SIG-M5 (cell line): ENCODE measurements around the gene ATAD2B.

Source experiments
- DNase-seq: peaks from one replicate; lab custom pipeline; 2025; lab: John Stamatoyannopoulos, UW

ATAD2B gene

DNA sequence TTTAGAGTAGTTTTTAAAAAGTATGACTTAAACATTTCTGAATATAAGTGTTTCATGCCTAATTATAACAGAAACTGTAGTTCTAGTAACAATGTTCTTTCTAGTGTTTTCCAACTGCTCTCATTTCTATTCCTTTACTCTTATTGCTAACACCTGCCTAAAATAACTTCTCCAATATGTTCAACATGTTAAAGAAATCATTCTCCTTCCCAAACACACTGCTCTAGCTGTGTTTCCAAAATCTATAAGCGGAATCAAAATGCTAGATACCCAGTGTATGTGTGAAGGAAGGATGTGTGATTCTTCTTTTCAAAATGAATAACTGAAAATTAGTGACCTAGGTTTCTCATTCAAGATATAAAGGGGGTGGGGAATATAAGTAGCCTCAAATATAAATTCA, 89.1 kb downstream of the ATAD2B start:
- no peak for DNase-seq

DNA sequence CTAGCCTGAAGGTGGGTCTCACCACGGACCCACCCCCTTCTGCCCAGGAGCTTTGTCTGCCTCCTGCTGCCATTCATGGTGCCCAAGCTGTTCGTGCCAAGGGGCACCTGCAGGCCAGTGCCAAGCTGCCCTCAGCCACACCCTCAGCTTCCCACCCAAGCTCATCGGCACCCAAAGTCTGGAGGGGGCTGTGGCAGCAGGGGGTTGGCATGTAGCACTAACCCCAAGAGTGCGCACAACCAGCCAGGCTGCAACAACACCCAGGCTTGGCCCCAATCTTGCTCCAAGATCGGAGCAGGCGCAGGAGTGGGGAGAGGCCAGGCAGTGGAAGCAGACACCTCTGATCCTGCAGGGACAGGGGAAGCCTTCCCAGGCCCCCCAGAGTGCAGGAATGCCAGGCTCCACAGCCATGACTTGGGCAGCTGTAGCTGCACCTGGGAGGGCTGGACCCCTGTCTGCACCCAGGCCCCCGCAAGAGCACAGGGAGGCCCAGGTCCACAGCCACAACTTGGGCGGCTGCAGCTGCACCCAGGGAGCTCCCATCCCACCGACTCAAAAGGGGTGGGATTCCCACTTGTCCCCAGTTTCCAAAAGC, 89.9 kb downstream of the ATAD2B start:
- no peak for DNase-seq

DNA sequence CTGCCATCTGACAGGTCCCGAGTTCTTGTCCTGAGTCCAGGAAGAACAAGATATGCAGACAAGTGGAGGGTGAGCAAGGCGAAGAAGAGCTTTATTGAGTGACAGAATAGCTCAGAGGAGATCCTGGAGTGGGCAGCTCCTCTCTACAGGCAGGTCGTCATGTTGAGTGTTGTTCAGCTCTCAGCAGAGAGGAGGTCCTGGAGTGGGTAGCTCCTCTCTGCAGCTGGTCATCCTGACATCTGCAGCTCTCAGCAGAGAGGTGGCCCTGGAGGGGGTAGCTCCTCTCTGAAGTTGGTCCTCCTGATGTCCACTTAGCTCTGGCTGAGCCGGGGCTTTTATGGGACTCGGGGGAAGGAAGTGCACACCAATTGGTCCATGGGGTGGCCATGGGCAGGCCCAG, 90.4 kb downstream of the ATAD2B start:
- DNase-seq, result no peak

DNA sequence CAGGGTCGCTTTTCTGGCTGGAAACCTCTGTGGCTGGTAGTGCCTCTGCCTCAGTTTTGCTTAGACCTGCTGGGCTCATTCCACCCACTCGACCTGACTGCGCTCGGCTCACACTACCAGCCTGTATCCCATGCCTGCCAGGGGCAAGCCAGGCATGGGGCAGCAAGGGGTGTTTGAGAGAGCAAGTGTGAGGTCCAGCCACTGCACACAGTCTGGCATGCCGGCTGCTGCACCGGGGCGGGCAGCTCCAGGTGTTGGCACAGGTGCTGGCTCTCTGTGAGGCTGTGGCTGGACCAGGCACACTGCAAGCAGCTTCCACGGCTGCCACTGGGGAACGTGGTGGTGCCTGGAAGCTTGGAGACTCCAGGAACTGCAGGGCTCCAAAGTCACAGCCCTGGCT, 90.9 kb downstream of the ATAD2B start:
- no peak for DNase-seq

DNA sequence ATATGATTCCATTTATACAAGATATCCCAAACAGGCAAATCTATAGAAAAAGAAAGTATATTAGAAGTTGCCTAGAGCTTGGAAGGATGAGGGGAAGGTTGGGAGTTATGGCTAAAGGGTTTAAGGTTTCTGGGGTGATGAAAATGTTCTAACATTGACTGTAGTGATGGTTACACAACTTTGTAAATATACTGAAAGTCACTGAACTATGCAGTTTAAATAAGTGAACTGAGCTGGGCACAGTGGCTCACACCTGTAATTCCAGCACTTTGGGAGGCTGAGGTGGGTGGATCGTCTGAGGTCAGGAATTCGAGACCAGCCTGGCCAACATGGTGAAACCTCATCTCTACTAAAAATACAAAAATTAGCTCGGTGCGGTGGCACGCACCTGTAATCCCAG, 91.5 kb downstream of the ATAD2B start:
- DNase-seq, result no peak

DNA sequence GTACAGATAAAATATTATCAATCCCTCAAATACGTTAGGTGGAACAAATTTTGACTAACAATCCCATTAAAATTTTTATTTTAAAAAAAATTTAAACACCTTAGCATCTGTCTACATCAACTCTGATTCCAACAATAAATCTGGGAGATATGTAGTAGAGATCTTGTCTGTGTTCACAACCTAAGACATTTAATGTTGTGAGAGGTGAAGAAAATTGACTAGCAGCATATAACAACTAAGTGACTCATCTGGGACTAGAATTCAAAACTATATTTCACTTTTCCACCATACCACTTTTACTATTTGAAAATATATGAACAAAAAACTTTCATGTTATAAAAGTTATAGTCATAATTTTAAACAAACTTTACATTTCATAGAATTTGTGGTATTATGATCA, 97.9 kb downstream of the ATAD2B start:
- DNase-seq, result no peak

DNA sequence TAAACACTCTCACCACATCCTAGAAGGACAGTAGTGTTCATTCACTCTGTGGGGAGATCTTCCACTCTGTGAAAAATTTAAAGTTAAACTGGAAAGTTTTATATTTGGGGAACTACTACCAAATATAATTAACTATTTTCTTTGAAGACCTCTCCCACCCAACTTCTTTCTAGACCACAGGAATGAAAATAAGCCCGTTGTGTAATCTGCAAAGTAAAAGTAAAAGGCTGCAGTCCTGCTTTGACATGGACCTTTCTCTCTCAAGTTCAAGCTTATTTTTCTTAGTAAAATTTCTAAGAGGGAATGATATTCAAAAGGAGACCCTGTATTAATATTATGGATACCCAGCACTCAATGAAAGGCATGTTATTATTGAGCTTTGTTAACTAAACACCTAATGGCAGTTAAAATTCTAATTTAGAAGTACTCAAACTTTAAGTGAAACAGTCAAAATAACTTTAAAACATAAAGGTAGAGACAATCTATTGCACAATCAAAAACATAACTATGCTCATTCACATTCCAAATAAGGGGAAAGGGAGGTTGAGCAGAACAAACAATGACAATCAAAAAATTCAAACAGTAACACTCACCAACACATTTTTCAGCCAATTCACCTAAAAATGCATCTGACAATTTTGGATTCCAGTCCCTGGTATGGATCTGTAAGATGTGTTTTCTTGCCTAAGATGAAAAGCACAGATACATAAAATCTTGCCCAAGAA, 98.5 kb downstream of the ATAD2B start:
- no peak for DNase-seq

DNA sequence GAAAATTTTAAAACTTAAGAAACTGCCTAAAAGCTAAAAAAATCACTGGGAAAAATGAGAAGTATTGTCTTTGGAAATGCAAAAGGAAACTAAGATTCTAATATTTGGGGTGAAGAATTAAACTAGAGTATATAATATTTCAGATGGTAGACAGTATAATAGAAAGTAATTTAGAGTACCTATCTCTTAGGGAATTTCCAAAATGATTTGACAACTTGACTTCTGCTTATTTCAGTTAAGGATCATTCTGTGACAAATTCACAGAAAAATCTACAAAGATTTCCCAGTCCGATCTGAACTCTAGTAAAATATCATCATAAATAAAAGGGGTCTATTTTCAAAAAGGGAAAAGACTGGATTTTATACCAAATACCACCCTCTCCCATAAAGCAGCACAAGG, 99.6 kb downstream of the ATAD2B start:
- no peak for DNase-seq

DNA sequence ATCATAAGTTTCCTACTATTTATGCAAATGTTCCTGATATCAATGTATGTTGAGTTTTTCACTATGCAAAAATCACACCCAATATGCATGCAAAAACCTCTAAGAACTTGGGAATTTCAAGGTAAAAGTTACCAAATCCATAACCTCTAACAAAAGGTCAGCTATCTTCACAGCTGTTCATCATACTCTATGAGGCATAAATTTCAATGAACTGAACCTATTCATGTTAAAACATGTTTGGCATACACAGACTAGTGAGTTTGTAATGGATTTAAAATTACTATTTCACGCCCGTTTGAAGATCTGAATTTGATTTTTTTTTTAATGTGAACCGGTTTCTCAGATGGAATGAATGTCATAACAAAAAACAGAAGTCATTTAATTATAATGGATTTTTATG, 100.2 kb downstream of the ATAD2B start:
- DNase-seq, result no peak

DNA sequence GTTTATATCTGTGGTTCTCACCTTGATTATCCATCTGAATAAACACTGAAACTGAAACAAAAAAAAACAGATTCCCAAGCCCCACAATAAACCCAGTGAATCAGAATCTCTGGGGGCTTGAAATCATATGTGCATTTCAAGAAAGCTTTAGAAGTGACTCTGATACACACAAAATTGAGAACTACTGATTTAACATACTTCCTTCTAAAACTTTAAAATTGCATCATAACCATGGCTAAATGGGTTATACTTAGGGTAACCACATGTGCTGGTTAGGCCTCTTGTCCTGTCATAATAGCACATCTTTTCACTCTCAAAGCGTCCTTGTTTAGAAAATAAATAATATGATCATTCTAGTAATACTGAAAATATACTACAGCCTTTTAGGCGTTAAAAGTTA, 100.9 kb downstream of the ATAD2B start:
- DNase-seq, result no peak

DNA sequence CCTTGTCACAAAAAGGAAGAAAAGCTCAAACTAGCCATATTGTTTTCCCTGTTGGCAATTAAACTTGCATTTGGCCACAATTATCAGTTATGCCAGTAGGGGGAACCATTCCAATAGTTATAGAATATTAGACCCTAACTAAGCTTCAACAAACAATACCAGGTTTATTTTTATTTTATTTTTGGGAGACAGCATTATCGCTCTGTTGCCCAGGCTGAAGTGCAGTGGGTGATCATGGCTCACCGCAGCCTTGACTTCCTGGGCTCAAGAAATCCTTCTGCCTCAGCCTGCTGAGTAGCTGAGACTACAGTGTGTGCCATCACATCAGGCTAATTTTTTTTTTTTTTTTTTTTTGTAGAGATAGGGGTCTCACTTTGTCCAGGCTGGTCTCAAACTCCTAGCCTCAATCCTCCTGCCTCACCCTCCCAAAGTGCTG, 102.1 kb downstream of the ATAD2B start:
- no peak for DNase-seq

DNA sequence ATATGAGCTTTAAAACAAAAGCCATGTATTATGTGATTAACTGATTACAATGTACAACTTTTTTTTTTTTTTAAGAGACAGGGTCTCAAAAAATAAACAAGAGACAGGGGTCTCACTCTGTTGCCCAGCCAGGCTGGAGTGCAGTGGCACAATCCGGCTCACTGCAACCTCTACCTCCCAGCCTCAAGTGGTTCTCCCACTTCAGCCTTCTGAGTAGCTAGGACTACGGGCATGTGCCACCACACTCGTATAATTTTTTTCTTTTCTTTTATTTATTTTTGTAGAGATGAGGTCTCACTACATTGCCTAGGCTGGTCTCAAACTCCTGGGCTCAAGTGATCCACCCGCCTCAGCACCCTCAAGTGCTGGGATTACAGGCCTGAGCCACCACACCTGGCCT, 103.1 kb downstream of the ATAD2B start:
- DNase-seq, result no peak

DNA sequence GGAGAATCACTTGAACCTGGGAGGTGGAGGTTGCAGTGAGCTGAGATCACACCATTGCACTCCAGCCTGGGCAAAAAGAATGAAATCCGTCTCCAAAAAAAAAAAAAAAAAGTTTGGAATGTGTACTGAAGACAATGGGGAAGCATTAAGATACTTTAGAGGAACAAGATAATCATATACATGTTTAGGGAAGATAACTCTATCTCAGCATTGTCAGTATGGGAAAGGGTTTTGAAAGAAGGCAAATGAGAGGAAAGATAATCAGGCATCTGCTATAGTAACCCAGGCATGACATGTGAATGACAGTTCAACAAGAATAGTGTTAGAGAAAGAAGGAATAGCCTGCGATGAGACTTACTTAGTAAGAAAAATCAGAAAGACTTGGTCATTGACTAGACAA, 112.0 kb downstream of the ATAD2B start:
- no peak for DNase-seq

DNA sequence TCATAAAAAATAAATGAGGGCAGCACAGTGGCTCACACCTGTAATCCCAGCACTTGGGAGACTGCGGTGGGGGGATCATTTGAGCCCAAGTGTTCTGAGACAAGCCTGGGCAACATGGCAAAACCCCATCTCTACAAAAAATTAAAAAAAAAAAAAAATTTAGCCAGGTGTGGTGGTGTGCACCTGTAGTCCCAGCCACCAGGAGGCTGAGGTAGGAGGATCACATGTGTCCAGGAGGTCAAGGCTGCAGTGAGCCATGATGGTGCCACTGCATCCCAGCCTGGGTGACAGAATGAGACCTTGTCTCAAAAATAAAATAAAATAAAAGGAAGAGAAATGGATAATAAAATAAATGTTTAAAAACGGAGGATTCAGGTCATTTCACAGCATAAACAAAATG, 113.5 kb downstream of the ATAD2B start:
- DNase-seq, result no peak

DNA sequence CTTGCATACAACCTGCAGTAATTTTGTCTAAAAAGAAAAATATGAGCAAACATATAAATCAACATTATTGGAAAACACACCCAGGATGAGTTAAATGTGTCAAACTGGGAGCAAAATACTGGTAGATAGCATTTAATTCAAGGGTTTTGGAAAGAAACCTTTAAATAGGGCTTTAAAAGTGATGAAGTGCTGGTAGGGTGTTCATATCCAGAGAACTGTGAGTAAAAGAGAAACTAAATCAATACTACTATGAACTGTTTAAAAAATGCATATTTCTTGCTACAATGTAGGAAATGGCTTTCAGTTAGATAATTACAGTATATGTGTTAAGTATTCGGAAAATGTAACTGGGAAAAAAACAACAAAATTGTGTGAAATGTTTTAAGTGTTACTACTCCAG, 117.8 kb downstream of the ATAD2B start:
- no peak for DNase-seq

DNA sequence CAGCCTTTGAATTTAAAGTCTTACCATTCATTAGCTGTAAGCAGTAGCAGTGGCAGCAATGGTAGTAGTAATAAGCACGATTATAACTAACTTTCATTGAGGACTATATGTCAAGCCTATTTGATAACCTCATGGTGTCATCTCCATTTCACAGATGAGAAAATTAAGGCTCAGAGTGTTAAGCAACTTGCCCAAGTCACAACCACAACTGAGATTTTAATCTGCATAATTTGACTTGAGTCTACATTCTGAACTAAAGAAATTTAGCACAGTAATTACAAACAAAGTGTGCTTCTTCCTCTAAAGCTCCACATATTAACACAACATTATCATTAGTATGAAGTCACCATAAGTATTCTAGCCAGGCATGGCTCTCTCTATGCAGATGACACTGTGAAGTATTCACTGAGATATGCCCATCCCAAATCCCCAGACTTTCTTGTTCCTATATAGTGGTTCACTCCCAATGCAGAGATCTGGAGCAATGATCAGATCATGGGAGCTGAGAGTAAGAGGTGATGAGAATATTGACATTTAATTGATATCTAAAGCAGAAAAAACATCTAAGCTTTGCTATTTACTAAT, 120.2 kb downstream of the ATAD2B start:
- DNase-seq, result no peak

DNA sequence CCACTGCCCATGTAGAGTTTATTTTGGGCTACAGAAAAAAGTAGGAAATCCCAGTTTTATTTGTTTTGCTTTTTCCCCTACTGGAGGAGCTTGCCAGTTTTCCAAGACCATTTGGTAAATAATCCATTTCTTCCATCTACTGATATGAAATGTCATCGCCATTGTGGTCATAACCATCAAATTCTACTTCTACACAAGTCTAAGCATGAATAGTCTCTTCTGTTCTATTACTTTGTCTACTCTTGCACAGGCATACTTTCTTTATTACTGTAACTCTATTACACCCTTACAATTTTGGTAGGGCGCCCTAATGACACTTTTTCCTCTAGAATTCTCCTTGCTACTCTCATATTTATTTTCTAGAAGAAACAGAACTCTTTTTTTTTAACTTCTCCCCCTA, 120.7 kb downstream of the ATAD2B start:
- no peak for DNase-seq

DNA sequence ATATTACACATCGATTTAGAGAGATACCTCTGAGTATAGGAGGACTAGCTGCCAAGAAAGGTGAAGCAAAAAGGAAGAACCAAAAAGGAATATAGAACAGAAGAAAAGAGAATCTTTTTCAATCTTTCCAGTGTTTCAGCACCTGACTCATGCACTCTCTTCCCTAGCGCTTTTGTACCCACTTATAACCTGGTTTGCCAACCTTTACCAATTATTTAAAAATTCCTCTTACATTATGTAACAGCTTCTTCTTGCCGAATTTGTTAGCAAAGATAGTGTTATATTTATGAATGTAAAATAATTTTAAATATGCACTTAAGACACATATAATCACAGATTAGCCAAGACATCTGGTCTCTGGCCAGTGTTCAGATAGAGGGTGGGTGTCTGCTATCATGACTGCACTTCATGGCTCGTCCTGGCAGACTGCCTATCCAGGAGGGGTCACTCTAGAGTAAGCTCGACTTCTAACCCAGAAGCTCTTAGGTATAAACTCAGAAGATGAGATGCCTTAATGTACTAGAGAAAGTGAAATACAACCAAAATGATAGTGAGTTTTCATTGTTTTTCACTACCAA, 122.9 kb downstream of the ATAD2B start:
- no peak for DNase-seq

DNA sequence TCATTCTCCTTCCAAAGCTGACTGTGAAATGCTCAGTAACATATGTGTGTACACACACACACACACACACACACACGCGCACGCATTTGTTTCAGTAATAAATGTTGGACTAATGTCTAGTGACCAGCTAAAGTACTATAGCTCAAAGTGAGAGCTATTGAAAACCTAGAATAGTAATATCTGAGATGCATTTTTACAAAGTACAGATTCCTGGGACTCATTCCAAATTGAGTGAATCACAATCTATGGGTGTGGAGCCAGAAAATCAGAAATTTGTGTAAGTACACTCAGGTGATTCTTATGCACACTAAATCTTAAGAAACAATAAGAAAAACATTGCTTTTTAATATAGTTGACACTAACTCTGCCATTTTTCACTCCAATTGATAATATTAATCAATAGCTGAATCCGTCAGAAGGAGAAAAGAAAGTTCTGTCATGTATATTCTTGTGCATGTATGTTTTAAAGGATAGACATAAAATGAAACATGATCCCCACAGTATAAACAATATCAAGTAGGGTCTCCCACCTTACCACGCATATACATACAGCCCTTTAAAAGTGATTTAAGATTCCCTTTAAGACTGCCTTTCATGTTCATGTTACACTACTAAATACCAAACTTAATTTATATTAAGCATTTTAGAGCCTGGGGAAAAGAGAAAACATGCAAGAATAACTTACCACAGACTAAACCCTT, 123.5 kb downstream of the ATAD2B start:
- DNase-seq, result no peak

DNA sequence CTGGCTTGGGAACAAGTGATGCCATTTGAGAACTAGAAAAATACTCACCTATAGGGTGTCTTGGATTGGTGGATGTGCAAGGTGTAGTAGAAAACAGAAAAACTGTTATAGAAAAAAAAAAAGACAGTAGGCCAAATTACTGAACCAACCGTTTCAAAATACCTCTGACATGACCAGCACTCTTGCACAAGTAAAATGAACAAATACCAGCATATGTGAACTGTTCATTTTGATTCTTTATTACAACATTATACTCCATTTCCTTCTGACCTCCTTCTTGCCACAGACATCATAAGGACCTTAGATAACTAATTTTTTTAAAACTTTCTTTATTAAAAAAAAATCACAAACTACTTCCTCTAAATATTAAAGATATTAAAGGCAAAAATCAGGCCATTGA, 125.5 kb downstream of the ATAD2B start:
- no peak for DNase-seq

DNA sequence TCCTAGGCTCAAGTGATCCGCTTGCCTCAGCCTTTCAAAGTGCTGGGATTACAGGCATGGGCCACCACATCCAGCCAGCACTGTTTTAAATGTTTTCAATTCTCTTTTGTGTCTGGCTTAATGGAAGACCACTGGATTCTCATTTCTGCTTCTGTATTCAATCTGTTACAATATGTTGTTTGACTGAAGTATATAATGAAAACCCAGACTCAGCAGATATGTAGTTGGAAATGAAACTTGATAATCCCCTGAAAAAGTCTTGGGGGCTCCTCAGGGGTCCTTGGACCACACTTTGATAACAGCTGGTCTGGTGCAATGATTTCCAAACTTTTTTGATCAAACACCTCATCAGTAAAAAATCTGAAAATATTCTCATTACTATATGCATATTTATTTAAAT, 132.7 kb downstream of the ATAD2B start:
- no peak for DNase-seq

DNA sequence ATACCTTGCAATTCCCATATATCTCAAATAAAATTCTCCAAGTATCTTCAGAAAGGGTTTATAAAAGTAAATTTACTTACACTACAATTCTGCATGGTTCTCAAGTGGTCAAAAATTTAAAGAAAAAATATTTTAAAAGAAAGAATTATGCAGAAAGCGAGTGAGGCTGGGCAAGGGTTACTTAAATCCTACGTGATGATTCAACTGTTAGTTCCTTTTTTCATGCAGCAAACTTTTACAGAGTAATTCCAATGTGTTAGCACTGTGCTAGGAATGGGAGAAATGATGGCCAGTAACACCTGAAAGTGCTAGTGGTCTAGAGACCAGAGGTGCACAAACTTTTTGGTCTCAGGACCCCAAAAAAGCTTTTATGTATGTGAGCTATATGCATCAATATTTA, 133.4 kb downstream of the ATAD2B start:
- no peak for DNase-seq

DNA sequence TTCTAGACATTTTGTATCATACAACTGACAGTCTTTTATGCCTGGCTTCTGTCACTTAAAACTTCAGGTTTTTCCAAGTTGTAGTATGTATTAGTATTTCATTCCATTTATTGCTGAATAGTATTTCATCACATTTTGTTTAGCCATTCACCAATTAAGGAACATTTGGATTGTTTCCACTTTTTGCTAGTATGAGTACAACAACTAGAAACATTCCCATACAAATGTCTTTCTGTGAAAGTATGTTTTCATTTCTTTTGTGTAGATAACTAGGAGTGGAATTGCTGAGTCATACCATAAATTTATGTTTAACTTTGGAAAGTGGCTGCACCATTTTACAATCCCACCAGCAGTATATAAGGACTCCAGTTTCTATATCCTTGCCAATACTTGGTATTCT, 135.9 kb downstream of the ATAD2B start:
- no peak for DNase-seq
